Measurements from ENCODE around the gene TSFM.

GRCh38 chr12:57840726-57841125, 58.1 kb downstream of the TSFM start:
- no peak for TF ChIP-seq CTCF (tag by site-specific recombination; IDR thresholded peaks at IDR 0.05)
- no peak for TF ChIP-seq ZNF140 (tag by site-specific recombination; IDR thresholded peaks at IDR 0.05)
- no peak for TF ChIP-seq ZNF768 (tag by site-specific recombination; IDR thresholded peaks at IDR 0.05)
- TF ChIP-seq PRDM10 (tag by site-specific recombination; IDR thresholded peaks at IDR 0.05): peak; percentile 67

Measured in HEK293 (cell line).